HG03103 (cell line): ENCODE results near the gene LAMTOR5.
"Not testable (repeated sequence)": the region's sequence is repeated elsewhere in the genome, so short reads cannot be mapped to it uniquely, and the experiment has no call there.

Experiments
- ATAC-seq: cut with Tn5 transposase; IDR thresholded peaks from one replicate; pipeline ENCODE4 v1.9.1; 2021; ENCODE audit warnings: low read depth; ENCODE audit not compliant: unreplicated experiment

The LAMTOR5 gene

DNA sequence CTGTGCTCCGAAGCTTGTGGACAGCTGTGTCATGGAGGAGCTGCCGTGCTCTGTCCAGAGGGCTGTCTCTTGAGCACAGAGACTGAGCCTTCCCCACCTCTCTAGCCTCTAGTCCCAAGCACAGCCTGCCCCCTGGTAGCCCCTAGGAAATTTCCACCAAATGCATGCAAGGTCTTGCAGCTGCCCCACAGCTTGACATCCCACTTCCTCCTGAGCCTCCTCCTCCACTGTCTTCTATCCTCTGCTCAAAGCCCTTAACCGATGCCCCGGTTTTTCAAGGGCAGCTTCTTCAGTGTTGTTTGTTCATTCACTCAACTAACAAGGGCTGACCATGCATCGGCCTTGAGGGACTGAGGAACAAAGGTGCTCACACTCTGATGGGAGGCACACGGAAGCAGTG lies 22.9 kb upstream of the LAMTOR5 start:
- ATAC-seq: no peak

DNA sequence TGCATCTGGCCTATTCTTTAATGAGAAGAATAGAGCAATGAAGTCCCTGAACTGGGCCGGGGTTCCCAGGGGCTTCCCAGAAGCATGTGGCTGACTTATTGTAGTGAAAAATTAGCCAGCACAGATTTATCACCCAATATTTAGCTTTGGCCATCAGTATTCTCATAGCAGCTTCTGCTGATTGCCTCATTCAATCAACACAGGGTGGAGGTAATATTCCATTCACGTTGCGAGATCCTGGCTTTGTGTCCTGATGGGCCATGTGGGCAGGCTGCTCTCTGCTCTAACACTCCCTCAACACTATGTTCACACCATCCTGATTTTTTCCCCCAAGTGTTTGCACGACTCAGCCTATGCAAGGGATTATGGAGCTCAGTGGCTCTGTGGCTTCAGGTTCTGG lies 21.5 kb upstream of the LAMTOR5 start:
- ATAC-seq: no peak

DNA sequence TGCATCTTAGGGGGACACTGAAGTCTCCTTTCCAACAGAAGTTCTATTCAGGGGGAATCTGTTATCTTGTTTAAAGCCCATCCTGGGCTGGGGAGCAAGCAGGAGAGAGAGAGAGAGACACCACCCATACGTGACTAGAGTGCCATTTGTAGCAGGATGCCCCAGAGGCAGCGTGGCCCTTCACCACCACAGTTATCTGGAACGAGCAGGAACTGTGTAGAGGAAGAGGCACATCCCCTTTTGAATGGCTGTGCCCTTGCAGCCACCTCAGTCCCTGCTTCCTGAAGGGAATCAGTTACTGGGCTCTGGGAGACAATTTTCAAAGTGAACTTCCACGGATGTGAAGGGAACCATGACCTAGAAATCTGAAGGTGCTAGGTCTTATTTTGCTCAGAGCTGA lies 19.4 kb upstream of the LAMTOR5 start:
- ATAC-seq: no peak

DNA sequence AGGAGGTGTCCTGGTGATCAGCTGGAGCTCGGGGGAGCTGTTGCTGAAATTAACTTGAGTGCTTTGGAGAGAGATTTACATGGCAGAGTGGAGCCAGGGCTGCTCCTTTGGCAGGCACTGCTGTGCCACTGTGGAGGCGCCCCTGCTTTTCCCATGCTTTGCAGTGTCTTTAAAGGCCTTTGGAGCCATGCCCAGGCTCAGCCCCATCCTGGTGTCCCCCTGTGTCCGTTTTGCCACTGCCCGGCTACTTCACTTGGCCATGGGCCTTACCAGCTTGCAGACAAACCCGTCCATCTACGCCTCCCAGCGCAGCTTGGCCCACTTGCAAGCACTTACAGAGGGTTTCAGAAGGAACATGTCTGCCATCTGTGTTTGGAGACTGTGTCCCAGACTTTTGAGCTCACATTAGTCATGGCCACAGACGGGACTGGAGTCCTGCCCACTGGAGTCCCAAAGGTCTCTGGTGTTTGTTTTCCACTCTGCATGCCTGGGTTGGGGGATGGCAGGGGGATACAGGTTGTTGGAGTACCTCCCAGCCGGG lies 18.2 kb upstream of the LAMTOR5 start:
- no peak for ATAC-seq

DNA sequence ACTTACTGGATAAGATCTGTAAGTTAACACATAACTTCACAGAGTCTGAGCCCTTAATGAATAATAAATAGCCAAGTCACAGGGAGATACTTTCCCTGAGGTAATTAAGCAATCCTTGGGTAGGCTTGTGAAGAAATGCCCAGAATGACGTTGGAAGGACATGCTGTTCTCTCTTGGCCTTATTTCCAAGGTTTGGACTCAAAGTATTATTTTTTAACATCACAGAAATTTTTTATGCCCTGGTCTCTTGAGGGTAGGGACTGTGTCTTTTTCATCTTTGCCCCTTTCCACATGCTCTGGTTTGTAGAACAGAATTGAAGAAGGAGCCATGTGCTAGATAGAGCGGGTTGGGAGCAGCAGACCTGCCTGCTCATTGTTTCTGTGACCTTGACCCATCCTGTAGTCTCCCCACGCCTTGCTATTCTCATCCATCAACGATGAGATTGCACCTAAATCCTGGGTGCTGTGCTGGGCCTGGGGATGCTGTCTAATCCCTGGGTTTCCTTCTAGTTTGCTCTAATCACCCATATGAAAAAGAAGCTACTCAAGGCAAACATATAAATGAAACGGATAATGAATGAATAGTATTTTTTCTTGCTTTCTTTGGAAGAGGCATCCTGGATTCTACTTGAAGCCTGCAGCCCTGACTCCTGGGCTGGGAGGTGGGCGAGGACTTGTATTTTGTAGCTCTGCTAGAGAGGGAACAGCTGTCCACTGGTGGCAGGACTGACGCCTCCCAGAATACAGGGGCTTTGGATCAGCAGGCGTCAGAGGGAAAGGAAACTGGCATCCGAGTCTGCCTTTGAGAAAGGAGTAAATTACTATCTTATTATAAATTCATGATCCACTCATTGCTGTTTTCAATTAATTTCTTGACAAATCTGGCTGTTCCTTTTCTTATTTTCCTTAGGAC lies 17.5 kb upstream of the LAMTOR5 start:
- no peak for ATAC-seq

DNA sequence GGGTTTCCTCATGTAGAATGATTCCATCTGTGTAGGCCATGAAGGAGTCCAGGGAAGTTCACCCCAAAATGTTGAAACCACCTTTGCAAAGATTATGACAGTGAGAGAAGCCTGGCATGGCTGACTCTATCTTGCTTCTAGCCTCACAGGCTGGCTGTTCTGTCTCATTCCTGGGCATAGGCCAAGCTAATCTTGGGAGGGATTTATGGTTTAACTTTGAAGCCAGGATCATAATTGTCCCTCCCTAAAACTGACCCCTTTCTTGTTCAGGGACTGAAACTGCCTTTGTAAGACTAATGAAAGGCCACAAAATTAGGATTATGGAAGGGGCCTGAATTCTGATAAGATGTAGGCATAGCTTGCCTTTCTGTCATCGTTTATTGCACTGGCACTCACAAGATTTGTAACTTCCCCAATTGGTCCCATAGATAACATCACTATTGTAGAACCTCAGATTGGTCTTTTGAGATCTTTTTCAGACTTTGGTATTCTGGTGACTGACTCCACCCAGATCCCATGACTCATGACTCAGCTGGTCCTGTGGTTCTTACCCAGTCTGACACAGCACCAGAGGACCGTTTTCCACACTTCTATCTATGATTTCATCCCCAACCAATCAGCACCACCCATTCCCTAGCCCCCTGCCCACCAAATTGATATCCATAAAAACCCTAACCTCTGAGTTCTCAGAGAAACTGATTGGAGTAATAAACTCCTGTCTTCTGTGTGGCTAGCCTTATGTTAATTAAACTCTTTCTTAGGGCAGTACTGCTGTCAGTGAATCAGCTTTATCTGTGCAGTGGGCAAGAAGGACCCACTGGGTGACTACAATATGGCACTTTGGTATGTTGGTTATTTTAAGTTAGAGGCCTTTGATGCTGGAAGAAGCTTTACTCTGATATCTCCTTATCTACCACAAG lies 13.6 kb upstream of the LAMTOR5 start:
- no peak for ATAC-seq

DNA sequence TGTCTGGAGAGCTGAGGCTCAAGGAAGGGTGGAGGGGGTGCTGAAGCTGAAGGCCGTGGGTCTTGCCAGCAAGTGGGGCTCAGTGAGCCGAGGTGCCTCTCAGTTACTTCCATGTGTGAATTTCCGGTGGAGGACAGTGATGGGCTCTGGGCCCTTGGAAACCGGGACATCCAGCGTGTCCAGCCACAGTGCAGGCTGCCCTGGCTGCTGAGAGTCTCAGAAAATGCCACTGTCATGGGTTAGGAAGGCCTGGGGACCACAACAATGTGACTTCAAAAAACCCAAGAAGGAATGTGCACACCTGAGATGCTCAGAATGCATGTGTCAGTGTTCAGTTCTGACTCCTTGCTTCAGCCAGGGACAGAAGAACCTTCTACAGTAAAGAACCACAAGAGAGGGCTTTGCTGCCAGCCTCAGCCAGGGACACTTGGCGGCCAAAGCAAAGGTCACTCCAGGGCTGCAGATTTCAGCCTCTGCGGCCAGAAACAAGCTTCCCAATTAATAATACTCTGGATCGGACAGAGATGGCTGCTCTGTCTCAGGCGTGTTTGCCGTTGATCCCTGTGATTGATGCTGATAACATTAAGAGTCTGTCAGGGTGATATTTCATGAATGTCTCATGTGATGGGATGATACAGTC lies 12.6 kb upstream of the LAMTOR5 start:
- ATAC-seq: no peak

DNA sequence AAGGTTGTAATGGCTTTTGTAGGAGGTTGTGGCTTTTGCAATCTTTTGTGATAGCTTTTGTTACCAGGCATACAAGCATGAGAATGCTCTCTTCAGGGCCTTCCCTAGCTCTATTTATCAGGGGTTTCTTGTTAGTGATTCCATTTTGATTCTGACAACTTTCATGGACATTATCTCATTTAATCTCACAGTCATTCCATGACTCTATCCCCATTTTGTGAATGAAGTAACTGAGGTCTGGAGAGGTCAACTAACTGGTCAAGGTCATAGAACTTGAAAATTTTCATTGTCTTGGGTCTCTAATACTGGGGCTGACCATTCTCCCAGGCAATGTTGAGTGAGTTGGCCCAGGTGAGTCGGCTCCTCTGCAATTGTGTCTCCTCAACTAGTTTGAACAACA lies 11.2 kb upstream of the LAMTOR5 start:
- ATAC-seq: no peak

DNA sequence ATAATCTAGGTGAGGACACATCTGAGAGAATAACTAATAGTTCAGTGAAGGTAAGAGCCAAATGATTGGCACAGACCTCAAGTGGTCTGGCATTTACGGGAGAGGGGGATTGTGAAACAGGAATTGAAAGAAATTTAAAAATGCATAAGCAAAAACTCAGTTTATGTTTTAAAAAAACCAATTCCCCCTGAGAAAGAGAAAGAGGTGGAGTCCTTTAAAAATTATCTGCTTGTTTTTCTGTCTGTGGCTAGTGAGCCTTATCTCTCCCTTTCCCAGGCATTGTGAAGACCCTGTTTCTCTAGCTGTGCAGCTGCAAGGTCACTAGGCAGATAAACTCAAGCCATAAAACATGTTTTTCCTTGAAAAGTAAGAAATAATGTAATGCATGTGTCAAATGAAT lies 5.6 kb upstream of the LAMTOR5 start:
- not testable (repeated sequence) for ATAC-seq

DNA sequence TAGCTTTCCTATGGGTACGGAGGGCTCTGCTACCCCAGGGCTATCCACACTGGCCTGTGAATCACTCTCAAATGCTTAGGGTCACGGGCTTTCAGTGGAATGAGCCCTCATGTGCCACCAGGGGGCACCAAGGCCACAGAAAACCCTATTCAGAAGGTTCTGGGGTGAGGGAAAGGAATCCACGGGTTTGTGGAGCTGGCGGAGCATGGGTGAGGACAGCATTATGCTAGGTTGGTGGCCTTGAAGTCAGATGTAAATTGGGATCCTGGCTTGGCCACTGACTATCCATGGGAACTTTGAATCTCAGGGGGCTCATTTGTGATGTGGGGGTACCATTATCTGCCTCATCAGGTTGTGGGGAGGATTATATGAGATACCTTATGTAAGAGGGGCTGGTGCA lies 5.1 kb upstream of the LAMTOR5 start:
- no peak for ATAC-seq

DNA sequence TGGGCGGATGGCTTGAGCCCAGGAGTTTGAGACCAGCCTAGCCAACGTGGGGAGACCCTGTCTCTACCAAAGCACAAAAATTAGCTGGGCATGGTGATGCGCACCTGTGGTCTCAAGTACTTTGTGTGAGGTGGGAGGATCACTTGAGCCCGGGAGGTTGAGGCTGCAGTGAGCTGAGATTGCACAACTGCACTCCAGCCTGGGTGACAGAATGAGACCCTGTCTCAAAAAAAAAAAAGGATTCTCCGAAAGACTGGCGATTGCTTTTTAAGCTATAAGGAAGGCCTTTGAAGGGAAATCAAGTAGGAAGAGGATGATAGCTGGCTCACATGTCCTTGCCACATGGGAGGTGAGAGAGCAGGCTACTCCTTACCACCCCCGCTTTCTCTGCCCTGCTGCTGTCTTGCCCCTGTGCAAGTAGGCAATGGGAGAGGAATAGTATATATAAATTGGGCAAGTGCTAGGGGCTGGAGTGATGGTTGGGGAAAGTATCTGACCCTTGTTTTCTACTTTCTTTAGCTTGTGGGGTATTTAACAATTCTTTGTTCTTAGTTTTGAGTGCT lies 3.8 kb upstream of the LAMTOR5 start:
- ATAC-seq: no peak

DNA sequence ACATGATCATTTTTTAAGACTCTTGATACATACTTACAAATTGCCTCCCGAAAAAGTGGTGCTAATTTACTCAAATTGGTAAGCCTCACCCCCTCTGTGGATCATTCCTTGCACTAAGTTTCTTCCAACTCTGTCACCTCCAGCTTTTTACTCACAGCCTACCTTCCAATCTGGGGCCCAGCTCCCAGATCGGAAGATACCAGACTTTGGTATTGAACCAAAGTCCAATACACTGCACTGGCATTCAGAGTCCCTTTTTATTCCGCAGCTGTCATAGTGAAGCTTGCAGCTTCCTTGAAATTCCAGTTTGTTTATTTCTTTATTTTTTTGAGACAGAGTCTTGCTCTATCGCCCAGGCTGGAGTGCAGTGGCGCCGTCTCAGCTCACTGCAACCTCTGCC lies 1.8 kb upstream of the LAMTOR5 start:
- no peak for ATAC-seq

DNA sequence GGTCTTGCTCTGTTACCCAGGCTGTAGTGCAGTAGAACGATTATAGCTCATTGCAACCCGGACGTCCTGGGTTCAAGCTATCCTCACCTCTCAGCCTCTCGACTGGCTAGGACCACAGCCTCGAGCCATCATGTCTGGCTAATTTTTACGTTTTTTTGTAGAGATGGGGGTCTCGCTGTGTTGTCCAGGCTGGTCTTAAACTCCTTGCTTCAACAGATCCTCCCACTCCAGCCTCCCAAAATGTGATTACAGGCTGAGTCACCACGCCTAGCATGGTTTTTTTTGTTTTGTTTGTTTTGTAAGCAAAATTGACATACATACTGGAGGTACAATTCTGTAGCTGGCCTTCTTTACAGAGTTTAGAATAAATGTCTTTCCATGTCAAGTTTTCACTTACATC lies 994 bp upstream of the LAMTOR5 start:
- ATAC-seq: no peak

DNA sequence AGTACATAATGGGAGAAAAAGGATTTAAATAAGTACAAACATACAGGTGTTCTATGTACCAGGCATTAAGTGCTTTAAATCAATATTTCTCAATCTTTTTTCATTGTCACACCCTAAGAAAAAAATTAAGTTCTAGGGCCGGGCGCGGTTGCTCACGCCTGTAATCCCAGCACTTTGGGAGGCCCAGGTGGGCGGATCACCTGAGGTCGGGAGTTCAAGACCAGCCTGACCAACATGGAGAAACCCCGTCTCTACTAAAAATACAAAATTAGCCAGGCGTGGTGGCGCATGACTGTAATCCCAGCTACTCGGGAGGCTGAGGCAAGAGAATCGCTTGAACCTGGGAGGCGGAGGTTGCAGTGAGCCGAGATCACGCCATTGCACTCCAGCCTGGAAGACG lies 1.1 kb downstream of the LAMTOR5 start:
- ATAC-seq: not testable (repeated sequence)

DNA sequence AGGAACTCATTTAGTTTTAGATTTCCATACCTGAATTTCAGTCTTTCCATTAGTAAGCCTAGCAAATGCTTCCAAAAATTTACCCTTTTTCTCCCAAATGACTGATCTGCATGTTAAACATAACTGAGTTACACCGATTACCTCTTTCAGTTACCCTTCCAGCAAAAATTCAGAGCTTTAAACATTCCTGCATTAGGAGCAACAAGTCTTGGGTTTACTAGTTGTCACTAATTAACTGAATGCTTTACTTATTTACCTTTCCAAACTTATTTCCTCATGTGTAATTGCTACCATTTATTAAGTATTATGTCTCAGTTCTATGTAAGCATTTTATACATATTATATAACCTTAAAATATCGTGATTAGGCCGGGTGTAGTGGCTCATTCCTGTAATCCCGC lies 3.1 kb downstream of the LAMTOR5 start:
- ATAC-seq: no peak

DNA sequence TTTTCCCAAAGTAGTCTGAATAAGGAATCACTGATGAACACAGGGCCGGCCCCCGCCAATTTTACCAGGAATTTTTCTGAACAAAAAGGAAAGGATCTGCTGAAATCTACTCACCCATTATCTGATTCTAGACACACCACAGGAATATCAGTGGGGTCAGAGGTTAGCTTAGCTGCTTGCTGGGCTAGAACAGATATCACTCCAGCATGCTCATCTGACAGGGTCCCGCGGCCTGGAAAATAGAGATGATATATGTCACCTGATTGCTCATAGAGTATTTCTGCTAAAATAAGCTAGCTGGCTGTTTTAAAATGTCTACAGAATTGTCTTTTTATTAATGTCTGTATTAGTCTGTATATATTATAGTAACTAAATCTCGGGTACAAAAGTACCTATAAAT lies 3.7 kb downstream of the LAMTOR5 start:
- no peak for ATAC-seq

DNA sequence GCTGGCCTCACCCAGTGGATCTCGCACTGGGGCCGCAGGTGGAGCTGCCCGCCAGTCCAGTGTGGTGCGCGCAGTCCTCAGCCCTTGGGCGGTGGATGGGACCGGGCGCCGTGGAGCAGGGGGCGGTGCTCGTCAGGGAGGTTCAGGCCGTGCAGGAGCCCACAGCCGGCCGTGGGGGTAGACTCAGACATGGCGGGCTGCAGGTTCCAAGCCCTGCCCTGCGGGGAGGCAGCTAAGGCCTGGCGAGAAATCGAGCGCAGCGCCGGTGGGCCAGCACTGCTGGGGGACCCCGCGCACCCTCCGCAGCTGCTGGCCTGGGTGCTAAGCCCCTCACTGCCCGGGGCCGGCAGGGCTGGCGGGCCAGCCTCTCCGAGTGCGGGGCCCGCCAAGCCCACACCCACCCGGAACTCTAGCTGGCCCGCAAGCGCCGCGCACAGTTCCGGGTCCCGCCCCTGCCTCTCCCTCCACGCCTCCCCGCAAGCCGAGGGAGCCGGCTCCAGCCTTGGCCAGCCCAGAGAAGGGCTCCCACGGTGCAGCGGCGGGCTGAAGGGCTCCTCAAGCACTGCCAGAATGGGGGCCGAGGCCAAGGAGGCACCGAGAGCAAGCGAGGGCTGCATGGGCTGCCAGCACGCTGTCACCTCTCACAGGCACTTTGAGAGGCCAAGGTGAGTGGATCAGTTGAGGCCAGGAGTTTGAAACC lies 11.1 kb downstream of the LAMTOR5 start:
- not testable (repeated sequence) for ATAC-seq

DNA sequence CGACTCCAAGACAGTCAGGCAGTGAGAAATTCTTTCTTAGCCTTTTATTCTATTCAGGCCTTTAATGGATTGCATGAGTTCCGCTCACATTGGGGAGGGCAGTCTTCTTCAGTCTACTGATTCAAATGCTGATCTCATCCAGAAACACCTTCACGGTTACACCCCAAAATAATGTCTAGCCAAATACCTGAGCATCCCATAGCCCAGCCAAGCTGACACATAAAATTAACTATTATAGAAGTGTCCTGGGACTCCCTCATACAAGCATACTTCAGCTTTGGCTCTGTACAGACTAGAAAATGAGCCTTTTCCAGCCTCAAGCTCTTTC lies 13.0 kb downstream of the LAMTOR5 start:
- no peak for ATAC-seq

DNA sequence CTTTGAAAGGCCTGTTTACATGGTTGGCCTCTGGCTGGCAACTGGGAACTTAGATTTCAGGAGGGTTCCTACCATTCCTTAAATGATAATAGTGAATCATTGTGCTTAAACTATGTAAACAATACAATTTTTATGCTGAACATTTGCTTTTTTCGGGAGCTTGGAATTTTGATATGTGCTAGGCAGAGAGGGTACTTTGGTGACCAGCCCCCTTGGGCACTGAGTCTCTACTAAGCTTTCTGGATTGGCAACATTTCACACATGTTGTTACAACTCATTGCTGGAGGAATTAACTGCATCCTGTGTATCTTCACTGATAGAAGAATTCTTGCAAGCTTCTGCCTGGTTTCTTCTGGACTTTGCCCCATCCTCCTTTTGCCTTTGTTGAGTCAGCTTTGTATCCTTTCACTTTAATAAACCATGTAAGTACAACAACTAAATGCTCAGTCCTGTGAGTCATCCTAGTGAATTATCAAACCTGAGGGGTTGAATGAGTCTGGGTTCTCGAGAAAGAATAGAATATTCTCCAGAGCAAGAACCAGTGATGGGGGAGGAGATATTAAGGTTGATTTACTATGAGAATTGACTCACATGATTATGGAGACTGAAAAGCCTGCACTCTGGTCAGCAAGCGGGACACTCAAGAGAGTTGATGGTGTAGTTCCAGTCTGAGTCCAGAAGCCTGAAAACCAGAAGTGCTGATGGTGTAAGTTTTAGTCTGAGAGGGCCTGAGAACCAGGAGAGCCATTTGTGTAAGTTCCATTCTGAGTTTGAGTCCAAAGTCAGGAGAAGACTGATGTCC lies 13.6 kb downstream of the LAMTOR5 start:
- no peak for ATAC-seq
